ENCODE data around the gene PCDHGB6. TPM values are rescaled to one million over a fixed set of nuclear protein-coding genes. Genes with fewer than 3 reads are reported as not detected.
"Not testable (repeated sequence)": the region's sequence is repeated elsewhere in the genome, so short reads cannot be mapped to it uniquely, and the experiment has no call there.

Gene PCDHGB6
- total and polyA plus RNA-seq, 5 donors from 2014 or later: not detected

DNA sequence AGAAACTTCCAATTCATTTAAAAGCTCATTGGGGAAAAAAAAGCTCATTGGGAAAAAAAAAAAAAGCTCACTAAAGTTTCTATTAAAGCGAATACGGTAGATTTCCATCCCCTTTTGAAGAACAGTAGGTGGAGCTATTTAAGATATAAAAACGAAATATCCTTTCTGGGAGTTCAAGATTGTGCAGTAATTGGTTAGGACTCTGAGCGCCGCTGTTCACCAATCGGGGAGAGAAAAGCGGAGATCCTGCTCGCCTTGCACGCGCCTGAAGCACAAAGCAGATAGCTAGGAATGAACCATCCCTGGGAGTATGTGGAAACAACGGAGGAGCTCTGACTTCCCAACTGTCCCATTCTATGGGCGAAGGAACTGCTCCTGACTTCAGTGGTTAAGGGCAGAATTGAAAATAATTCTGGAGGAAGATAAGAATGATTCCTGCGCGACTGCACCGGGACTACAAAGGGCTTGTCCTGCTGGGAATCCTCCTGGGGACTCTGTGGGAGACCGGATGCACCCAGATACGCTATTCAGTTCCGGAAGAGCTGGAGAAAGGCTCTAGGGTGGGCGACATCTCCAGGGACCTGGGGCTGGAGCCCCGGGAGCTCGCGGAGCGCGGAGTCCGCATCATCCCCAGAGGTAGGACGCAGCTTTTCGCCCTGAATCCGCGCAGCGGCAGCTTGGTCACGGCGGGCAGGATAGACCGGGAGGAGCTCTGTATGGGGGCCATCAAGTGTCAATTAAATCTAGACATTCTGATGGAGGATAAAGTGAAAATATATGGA is 22.7 kb downstream of the PCDHGB6 start, which contains the start of gene PCDHGA12:
Gene PCDHGA12, plus strand, starts transcription at position 176 of the 782 bp plus-strand sequence. Its CDS starts 253 bp downstream, at position 429.
- H3K9me3 Mint-ChIP-seq: peaks cover 0 to 45% (median 8%) of the 10 kb centered on the region in 7 donors
- H3K4me3 Mint-ChIP-seq: peak within 1 kb of the TSS; percentile 35 to 77 (median 66)
- Histone ChIP-seq H3K4me3 (ENCODE audit: low read depth, low read length) (no peak within 1 kb of the TSS), H3K9me3 (ENCODE audit: control insufficient read depth in 2 of 2, low read length in 2 of 2) (peaks cover 6 to 21% of the 10 kb centered on the region in 2 experiments), H3K36me3 (ENCODE audit: control insufficient read depth, insufficient read depth, low read length) (no peaks in the 10 kb centered on the region), H3K4me1 (ENCODE audit: control insufficient read depth, insufficient read depth, low read length, poor library complexity, severe bottlenecking) (no peaks in the 10 kb centered on the region), H3K27ac (ENCODE audit: insufficient read depth, low read length, poor library complexity, severe bottlenecking) (no peak within 1 kb of the TSS), H3K27me3 (ENCODE audit: control insufficient read depth, insufficient read depth, low read length) (peaks cover 20% of the 10 kb centered on the region)
- DNase-seq (peak in 1 of 3 donors; percentile 46), ATAC-seq (ENCODE audit: low read depth in 2 of 2) (peak in 1 of 2 donors; percentile 37)
- H3K36me3 Mint-ChIP-seq: peaks cover 10% of the 10 kb centered on the region
- H3K27me3 Mint-ChIP-seq: peaks cover 41% of the 10 kb centered on the region
- peak within 1 kb of the TSS in 1 of 3 donors; percentile 43 for H3K27ac Mint-ChIP-seq
- peaks cover 3 to 19% (median 4%) of the 10 kb centered on the region in 4 donors for H3K4me1 Mint-ChIP-seq

DNA sequence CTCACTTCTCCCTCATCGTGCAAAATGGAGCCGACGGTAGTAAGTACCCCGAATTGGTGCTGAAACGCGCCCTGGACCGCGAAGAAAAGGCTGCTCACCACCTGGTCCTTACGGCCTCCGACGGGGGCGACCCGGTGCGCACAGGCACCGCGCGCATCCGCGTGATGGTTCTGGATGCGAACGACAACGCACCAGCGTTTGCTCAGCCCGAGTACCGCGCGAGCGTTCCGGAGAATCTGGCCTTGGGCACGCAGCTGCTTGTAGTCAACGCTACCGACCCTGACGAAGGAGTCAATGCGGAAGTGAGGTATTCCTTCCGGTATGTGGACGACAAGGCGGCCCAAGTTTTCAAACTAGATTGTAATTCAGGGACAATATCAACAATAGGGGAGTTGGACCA is 23.5 kb downstream of the PCDHGB6 start:
- H3K27ac Mint-ChIP-seq: peak overlapping the region in 1 of 3 donors; percentile 43
- H3K27ac ChIP-seq (ENCODE audit: insufficient read depth, low read length, poor library complexity, severe bottlenecking): no peak overlapping the region
- peaks cover 37% of the 10 kb centered on the region for H3K27me3 Mint-ChIP-seq
- H3K27me3 ChIP-seq (ENCODE audit: control insufficient read depth, insufficient read depth, low read length): peaks cover 16% of the 10 kb centered on the region
- H3K4me1 Mint-ChIP-seq: peaks cover 3 to 19% (median 4%) of the 10 kb centered on the region in 4 donors
- no peaks in the 10 kb centered on the region for H3K36me3 ChIP-seq (ENCODE audit: control insufficient read depth, insufficient read depth, low read length)
- DNase-seq (no peak), ATAC-seq (ENCODE audit: low read depth in 2 of 2) (no peak)
- peaks cover 10% of the 10 kb centered on the region for H3K36me3 Mint-ChIP-seq
- H3K9me3 ChIP-seq (ENCODE audit: control insufficient read depth in 2 of 2, low read length in 2 of 2): peaks cover 6 to 21% of the 10 kb centered on the region in 2 experiments
- peaks cover 0 to 45% (median 8%) of the 10 kb centered on the region in 7 donors for H3K9me3 Mint-ChIP-seq
- peak overlapping the region in 3 of 4 donors; percentile 35 to 72 (median 60) for H3K4me3 Mint-ChIP-seq
- no peak overlapping the region for H3K4me3 ChIP-seq (ENCODE audit: low read depth, low read length)
- no peaks in the 10 kb centered on the region for H3K4me1 ChIP-seq (ENCODE audit: control insufficient read depth, insufficient read depth, low read length, poor library complexity, severe bottlenecking)

DNA sequence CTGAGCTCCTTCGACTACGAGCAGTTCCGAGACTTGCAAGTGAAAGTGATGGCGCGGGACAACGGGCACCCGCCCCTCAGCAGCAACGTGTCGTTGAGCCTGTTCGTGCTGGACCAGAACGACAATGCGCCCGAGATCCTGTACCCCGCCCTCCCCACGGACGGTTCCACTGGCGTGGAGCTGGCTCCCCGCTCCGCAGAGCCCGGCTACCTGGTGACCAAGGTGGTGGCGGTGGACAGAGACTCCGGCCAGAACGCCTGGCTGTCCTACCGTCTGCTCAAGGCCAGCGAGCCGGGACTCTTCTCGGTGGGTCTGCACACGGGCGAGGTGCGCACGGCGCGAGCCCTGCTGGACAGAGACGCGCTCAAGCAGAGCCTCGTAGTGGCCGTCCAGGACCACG is 24.5 kb downstream of the PCDHGB6 start:
- peaks cover 0 to 40% (median 8%) of the 10 kb centered on the region in 7 donors for H3K9me3 Mint-ChIP-seq
- H3K4me1 ChIP-seq (ENCODE audit: control insufficient read depth, insufficient read depth, low read length, poor library complexity, severe bottlenecking); H3K36me3 ChIP-seq (ENCODE audit: control insufficient read depth, insufficient read depth, low read length); H3K4me3 Mint-ChIP-seq; ATAC-seq (ENCODE audit: low read depth in 2 of 2); H3K4me3 ChIP-seq (ENCODE audit: low read depth, low read length); H3K36me3 Mint-ChIP-seq; DNase-seq; H3K27ac ChIP-seq (ENCODE audit: insufficient read depth, low read length, poor library complexity, severe bottlenecking); H3K27ac Mint-ChIP-seq: not testable (repeated sequence)
- peaks cover 6 to 21% of the 10 kb centered on the region in 2 experiments for H3K9me3 ChIP-seq (ENCODE audit: control insufficient read depth in 2 of 2, low read length in 2 of 2)
- peaks cover 17% of the 10 kb centered on the region for H3K27me3 ChIP-seq (ENCODE audit: control insufficient read depth, insufficient read depth, low read length)
- H3K4me1 Mint-ChIP-seq: peaks cover 3 to 19% (median 4%) of the 10 kb centered on the region in 4 donors
- H3K27me3 Mint-ChIP-seq: peaks cover 37% of the 10 kb centered on the region

DNA sequence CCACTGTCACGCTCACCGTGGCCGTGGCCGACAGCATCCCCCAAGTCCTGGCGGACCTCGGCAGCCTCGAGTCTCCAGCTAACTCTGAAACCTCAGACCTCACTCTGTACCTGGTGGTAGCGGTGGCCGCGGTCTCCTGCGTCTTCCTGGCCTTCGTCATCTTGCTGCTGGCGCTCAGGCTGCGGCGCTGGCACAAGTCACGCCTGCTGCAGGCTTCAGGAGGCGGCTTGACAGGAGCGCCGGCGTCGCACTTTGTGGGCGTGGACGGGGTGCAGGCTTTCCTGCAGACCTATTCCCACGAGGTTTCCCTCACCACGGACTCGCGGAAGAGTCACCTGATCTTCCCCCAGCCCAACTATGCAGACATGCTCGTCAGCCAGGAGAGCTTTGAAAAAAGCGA is 24.9 kb downstream of the PCDHGB6 start:
- not testable (repeated sequence) for H3K4me3 ChIP-seq (ENCODE audit: low read depth, low read length); H3K27ac ChIP-seq (ENCODE audit: insufficient read depth, low read length, poor library complexity, severe bottlenecking); H3K4me1 ChIP-seq (ENCODE audit: control insufficient read depth, insufficient read depth, low read length, poor library complexity, severe bottlenecking); H3K36me3 Mint-ChIP-seq; ATAC-seq (ENCODE audit: low read depth in 2 of 2); DNase-seq; H3K4me3 Mint-ChIP-seq; H3K36me3 ChIP-seq (ENCODE audit: control insufficient read depth, insufficient read depth, low read length); H3K27ac Mint-ChIP-seq
- Mint-ChIP-seq H3K9me3 (peaks cover 0 to 40% (median 8%) of the 10 kb centered on the region in 7 donors), H3K27me3 (peaks cover 37% of the 10 kb centered on the region), H3K4me1 (peaks cover 3 to 19% (median 4%) of the 10 kb centered on the region in 4 donors)
- Histone ChIP-seq H3K9me3 (ENCODE audit: control insufficient read depth in 2 of 2, low read length in 2 of 2) (peaks cover 6 to 21% of the 10 kb centered on the region in 2 experiments), H3K27me3 (ENCODE audit: control insufficient read depth, insufficient read depth, low read length) (peaks cover 17% of the 10 kb centered on the region)

DNA sequence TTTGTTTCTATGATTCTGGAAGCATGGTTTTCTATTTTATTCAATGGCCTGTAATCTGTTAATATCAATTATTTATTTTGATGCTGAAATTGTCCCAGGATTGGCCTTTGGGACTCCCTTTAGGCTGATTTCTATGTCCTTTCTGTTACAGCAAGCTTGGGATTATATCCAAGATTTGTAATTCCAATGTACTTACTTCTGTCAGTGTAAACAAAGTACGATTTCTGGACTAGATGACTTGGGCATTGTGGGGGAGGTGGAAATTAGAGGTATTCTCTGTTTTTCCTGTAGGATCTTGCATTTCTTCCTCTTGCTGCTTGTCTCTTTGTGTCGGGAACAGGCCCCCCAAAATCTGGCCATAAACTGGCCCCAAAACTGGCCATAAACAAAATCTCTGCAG is 26.2 kb downstream of the PCDHGB6 start:
- H3K4me1 Mint-ChIP-seq: peaks cover 3 to 19% (median 4%) of the 10 kb centered on the region in 4 donors
- peaks cover 30% of the 10 kb centered on the region for H3K27me3 Mint-ChIP-seq
- H3K27ac Mint-ChIP-seq: no peak overlapping the region
- no peak overlapping the region for H3K4me3 ChIP-seq (ENCODE audit: low read depth, low read length)
- H3K27ac ChIP-seq (ENCODE audit: insufficient read depth, low read length, poor library complexity, severe bottlenecking): no peak overlapping the region
- peaks cover 10% of the 10 kb centered on the region for H3K36me3 Mint-ChIP-seq
- no peaks in the 10 kb centered on the region for H3K36me3 ChIP-seq (ENCODE audit: control insufficient read depth, insufficient read depth, low read length)
- H3K4me1 ChIP-seq (ENCODE audit: control insufficient read depth, insufficient read depth, low read length, poor library complexity, severe bottlenecking): no peaks in the 10 kb centered on the region
- H3K9me3 ChIP-seq (ENCODE audit: control insufficient read depth in 2 of 2, low read length in 2 of 2): peaks cover 6 to 21% of the 10 kb centered on the region in 2 experiments
- H3K4me3 Mint-ChIP-seq: no peak overlapping the region
- ATAC-seq (ENCODE audit: low read depth in 2 of 2): no peak
- H3K27me3 ChIP-seq (ENCODE audit: control insufficient read depth, insufficient read depth, low read length): peaks cover 13% of the 10 kb centered on the region
- DNase-seq: no peak
- peaks cover 0 to 34% (median 5%) of the 10 kb centered on the region in 7 donors for H3K9me3 Mint-ChIP-seq

DNA sequence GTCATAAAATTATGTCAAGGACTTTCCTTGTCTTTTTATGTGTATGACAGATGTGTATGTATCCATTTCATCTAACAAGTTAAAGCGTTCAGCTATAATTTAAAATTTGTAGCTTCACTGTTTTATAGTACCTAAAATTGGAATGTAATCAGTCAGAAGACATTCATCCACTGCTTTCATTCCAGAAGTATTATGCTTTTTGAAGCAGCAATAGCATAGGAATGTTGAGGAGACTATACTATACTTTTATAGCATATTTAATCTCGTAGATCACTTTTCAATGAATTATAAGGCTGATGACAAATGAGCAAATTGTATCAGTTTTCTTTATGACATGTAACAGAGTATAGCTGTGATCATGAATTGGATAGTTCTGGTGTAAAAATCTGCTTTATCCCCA is 29.4 kb downstream of the PCDHGB6 start:
- H3K4me3 Mint-ChIP-seq: no peak overlapping the region
- H3K4me1 Mint-ChIP-seq: peaks cover 0 to 1% (median under 1%) of the 10 kb centered on the region in 4 donors
- DNase-seq: no peak
- Histone ChIP-seq H3K27ac (ENCODE audit: insufficient read depth, low read length, poor library complexity, severe bottlenecking) (no peak overlapping the region), H3K9me3 (ENCODE audit: control insufficient read depth in 2 of 2, low read length in 2 of 2) (peaks cover 0 to 1% of the 10 kb centered on the region in 2 experiments), H3K4me1 (ENCODE audit: control insufficient read depth, insufficient read depth, low read length, poor library complexity, severe bottlenecking) (no peaks in the 10 kb centered on the region), H3K36me3 (ENCODE audit: control insufficient read depth, insufficient read depth, low read length) (no peaks in the 10 kb centered on the region), H3K4me3 (ENCODE audit: low read depth, low read length) (no peak overlapping the region), H3K27me3 (ENCODE audit: control insufficient read depth, insufficient read depth, low read length) (peaks cover 3% of the 10 kb centered on the region)
- ATAC-seq (ENCODE audit: low read depth in 2 of 2): no peak
- H3K36me3 Mint-ChIP-seq: no peaks in the 10 kb centered on the region
- peaks cover 25% of the 10 kb centered on the region for H3K27me3 Mint-ChIP-seq
- no peak overlapping the region for H3K27ac Mint-ChIP-seq
- H3K9me3 Mint-ChIP-seq: peaks cover 0 to 17% (median 3%) of the 10 kb centered on the region in 7 donors

DNA sequence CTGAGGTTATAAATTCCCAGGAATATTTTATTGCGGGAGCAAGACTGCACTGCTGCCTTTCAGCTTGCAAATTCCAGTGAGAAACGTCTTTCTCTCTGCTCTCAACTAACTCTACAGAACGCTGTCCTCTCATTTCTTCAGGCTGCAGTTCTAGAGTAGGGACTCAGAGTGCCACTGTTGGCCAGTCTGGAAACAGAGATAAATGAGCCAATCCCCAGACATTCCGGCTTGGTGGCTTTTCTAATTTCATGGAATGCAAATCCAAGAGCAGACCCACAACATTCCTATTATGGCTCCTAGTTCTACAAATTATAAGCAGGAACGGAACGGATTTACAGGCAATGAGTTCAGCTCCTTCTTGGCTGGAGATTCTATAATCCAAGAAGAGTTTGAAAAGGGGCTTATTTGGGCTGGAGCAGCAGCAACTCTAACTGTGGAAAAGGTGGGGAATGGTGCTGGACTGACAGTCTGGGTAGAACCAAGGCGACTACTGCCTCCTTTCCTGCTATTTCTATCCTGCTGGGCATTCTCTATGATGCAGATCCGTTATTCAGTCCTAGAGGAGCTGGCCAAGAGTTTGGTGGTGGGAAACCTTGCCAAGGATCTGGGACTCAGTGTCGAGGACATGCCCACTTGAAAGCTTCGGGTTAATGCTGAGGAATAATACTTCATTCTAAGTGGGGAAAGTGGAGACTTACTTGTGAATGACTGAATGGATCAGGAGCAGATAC is 31.8 kb downstream of the PCDHGB6 start:
- no peak for DNase-seq

More for the DNA sequence above, 31.8 kb downstream of the PCDHGB6 start:
- peaks cover 11% of the 10 kb centered on the region for H3K27me3 Mint-ChIP-seq
- ATAC-seq (ENCODE audit: low read depth in 2 of 2): no peak
- peaks cover 0 to 6% (median 2%) of the 10 kb centered on the region in 7 donors for H3K9me3 Mint-ChIP-seq
- Histone ChIP-seq H3K36me3 (ENCODE audit: control insufficient read depth, insufficient read depth, low read length) (no peaks in the 10 kb centered on the region), H3K4me1 (ENCODE audit: control insufficient read depth, insufficient read depth, low read length, poor library complexity, severe bottlenecking) (no peaks in the 10 kb centered on the region), H3K9me3 (ENCODE audit: control insufficient read depth in 2 of 2, low read length in 2 of 2) (no peaks in the 10 kb centered on the region), H3K27ac (ENCODE audit: insufficient read depth, low read length, poor library complexity, severe bottlenecking) (no peak overlapping the region), H3K27me3 (ENCODE audit: control insufficient read depth, insufficient read depth, low read length) (peaks cover 3% of the 10 kb centered on the region), H3K4me3 (ENCODE audit: low read depth, low read length) (no peak overlapping the region)
- no peak overlapping the region for H3K4me3 Mint-ChIP-seq
- no peaks in the 10 kb centered on the region for H3K4me1 Mint-ChIP-seq
- no peak overlapping the region for H3K27ac Mint-ChIP-seq
- H3K36me3 Mint-ChIP-seq: no peaks in the 10 kb centered on the region

Measured in CD4-positive, CD25-positive, alpha-beta regulatory T cell (primary cell).